Panc1 (cell line): Measurements from ENCODE around the gene BEGAIN. TPM values are rescaled to one million over a fixed set of nuclear protein-coding genes. Genes with fewer than 3 reads are reported as not detected.

Experiments used
- ATAC-seq: fragments of 200-7000 bp; cut with Tn5 transposase; 2 replicates; pipeline ENCODE4 v1.9.1; 2020; ENCODE audit warnings: mild to moderate bottlenecking, moderate library complexity
- BruUV-seq: library from RNA; stranded (reverse); fragments of 400-500 nt; replicated peaks from 2 replicates; lab custom pipeline; 2021; lab: Mats Ljungman, UMichigan
- CTCF ChIA-PET: fragments of 300-600 bp; sonication (Branson Sonifier 250); formaldehyde crosslinking; loops from one replicate; lab custom pipeline; 2022; ENCODE audit warnings: antibody characterized with exemption; lab: Charles Lee
- POLR2A ChIA-PET: fragments of 300-600 bp; sonication (Branson Sonifier 250); formaldehyde crosslinking; loops from one replicate; lab custom pipeline; 2022; ENCODE audit warnings: antibody characterized with exemption; lab: Charles Lee
- DNase-seq: peaks from one replicate; pipeline ENCODE4 v3.0.0-alpha.2; 2010; ENCODE audit warnings: low read depth, low spot score
- H3K27ac ChIP-seq: 2 replicates; pipeline ENCODE4 v1.5.1; 2011; ENCODE audit warnings: mild to moderate bottlenecking, low read length, inconsistent platforms
- H3K27me3 ChIP-seq: fragments of 200-500 bp; sonication (Bioruptor generic); 2 replicates; pipeline ENCODE4 v1.6.0; 2014; ENCODE audit warnings: low read length, inconsistent platforms; ENCODE audit not compliant: control insufficient read depth, insufficient read depth
- H3K36me3 ChIP-seq: fragments of 200-500 bp; sonication (Bioruptor generic); 2 replicates; pipeline ENCODE4 v1.5.1; 2014; ENCODE audit warnings: inconsistent platforms, mild to moderate bottlenecking, low read length, moderate library complexity; ENCODE audit not compliant: control insufficient read depth, insufficient read depth
- H3K4me1 ChIP-seq: 2 replicates; pipeline ENCODE4 v1.5.1; 2011; ENCODE audit warnings: inconsistent platforms, mild to moderate bottlenecking, low read length, moderate library complexity; ENCODE audit not compliant: control insufficient read depth, insufficient read depth
- H3K4me3 ChIP-seq, 2 experiments: 2 replicates each; pipeline ENCODE4 v1.5.1; 2011 to 2012; ENCODE audit warnings: low read depth in 2 of 2, low read length in 2 of 2, mild to moderate bottlenecking in 2 of 2, inconsistent platforms in 1 of 2, moderate library complexity in 1 of 2
- H3K9me3 ChIP-seq: fragments of 200-500 bp; sonication (Bioruptor generic); 2 replicates; pipeline ENCODE4 v1.5.1; 2014; ENCODE audit warnings: low read depth, mild to moderate bottlenecking, inconsistent platforms, low read length, moderate library complexity; ENCODE audit not compliant: control insufficient read depth, insufficient read depth
- CTCF ChIP-seq: fragments of 450-650 bp; IDR thresholded peaks from 2 replicates; pipeline ENCODE4 v1.5.1; 2017; ENCODE audit warnings: mild to moderate bottlenecking
- POLR2AphosphoS5 ChIP-seq: IDR thresholded peaks from 2 replicates; pipeline ENCODE4 v1.6.1; 2012; ENCODE audit warnings: mild to moderate bottlenecking, low read depth, low read length, moderate library complexity
- REST ChIP-seq, 2 experiments: IDR thresholded peaks; 2 replicates each; pipeline ENCODE4 v1.6.1; 2011 to 2012; ENCODE audit warnings: low read depth in 2 of 2, control low read depth in 1 of 2, low read length in 1 of 2, mild to moderate bottlenecking in 1 of 2, moderate library complexity in 1 of 2; ENCODE audit not compliant: insufficient read depth in 1 of 2
- SIN3A ChIP-seq: IDR thresholded peaks from 2 replicates; pipeline ENCODE4 v1.6.1; 2012; ENCODE audit warnings: low read depth, mild to moderate bottlenecking, low read length, moderate library complexity, borderline replicate concordance; ENCODE audit not compliant: insufficient read depth
- TCF7L2 ChIP-seq: IDR thresholded peaks from 2 replicates; pipeline ENCODE4 v1.6.1; 2011; ENCODE audit warnings: mild to moderate bottlenecking, low read depth, low read length, inconsistent platforms
- in situ Hi-C: cut with HindIII; loops from 2 replicates; pipeline ENCODE4 v1.10.0; 2016; ENCODE audit warnings: low sequenced_read_pairs, low pct_unique_long_range_greater_than_20kb
- intact Hi-C: fragments of 100-400 bp; cut with micrococcal nuclease; formaldehyde crosslinking; loops from one replicate; pipeline ENCODE4 v1.10.0; 2022; ENCODE audit not compliant: unreplicated experiment
- total RNA-seq: library from RNA; stranded (reverse); gene quantifications from one replicate; pipeline ENCODE4 v1.2.1, GENCODE V29; 2021; ENCODE audit not compliant: unreplicated experiment

The BEGAIN gene
- total RNA-seq, 1 experiment from 2014 or later = 26.5 TPM

GRCh38 chr14:100502622-100503220 lies 84.5 kb downstream of the BEGAIN start:
- Histone ChIP-seq H3K36me3 (no peaks in the 10 kb centered on the region), H3K27me3 (no peaks in the 10 kb centered on the region), H3K4me3 (no peak overlapping the region), H3K4me1 (0 out of 2 replicates have a peak, but pooled peaks cover under 1% of the 10 kb centered on the region), H3K27ac (no peak overlapping the region), H3K9me3 (peaks cover 15% of the 10 kb centered on the region; the same call in 1 of the 2 replicates)
- TF ChIP-seq REST (IDR thresholded peaks at IDR 0.05; ENCODE audit: insufficient read depth in 1 of 2, low read depth in 2 of 2, low read length in 1 of 2) (no peak), TCF7L2 (no peak), POLR2AphosphoS5 (no peak), SIN3A (no peak), CTCF (no peak)
- in situ Hi-C loops = no loop called here
- ChIA-PET CTCF (no interaction called here), POLR2A (interaction anchor here (0.7 kb wide), 1 partner anchor 15 kb away, joined by 3 read pairs; no protein-coding TSS in a partner anchor)
- ATAC-seq (no peak), DNase-seq (no peak)
- no TSS peak for BruUV-seq
- intact Hi-C loops = no loop called here

- intact Hi-C loops = no loop called here
- DNase-seq = no peak
- H3K4me3 ChIP-seq = no peak overlapping the region
- no peaks in the 10 kb centered on the region for H3K27me3 ChIP-seq
- no peaks in the 10 kb centered on the region for H3K36me3 ChIP-seq
- H3K4me1 ChIP-seq = 0 out of 2 replicates have a peak, but pooled peaks cover 2% of the 10 kb centered on the region
- POLR2A ChIA-PET = no interaction called here
- in situ Hi-C loops = no loop called here
- H3K9me3 ChIP-seq = peaks cover 14% of the 10 kb centered on the region; the same call in 1 of the 2 replicates
- ATAC-seq = no peak
- no TSS peak for BruUV-seq
- H3K27ac ChIP-seq = no peak overlapping the region
- TF ChIP-seq REST (IDR thresholded peaks at IDR 0.05; ENCODE audit: insufficient read depth in 1 of 2, low read depth in 2 of 2, low read length in 1 of 2) (no peak), SIN3A (no peak), POLR2AphosphoS5 (no peak), TCF7L2 (no peak), CTCF (no peak)
- CTCF ChIA-PET = no interaction called here
Observed at GRCh38 chr14:100500128-100500527, 87.1 kb downstream of the BEGAIN start.
